Choroid plexus epithelial cell (primary cell): ENCODE data around the gene ZIC1.

ENCODE experiments used
- DNase-seq: peaks from one replicate; pipeline ENCODE4 v3.0.0-alpha.2; 2010; ENCODE audit warnings: low read depth
- H3K4me3 ChIP-seq: 2 replicates; pipeline ENCODE4 v1.5.1; 2011; ENCODE audit warnings: low read depth, mild to moderate bottlenecking, control low read depth, low read length, moderate library complexity
- TF ChIP-seq, protein P1 (sequence below): conservative IDR thresholded peaks from 2 replicates; pipeline ENCODE4 v1.5.1; 2011; ENCODE audit warnings: low read depth, mild to moderate bottlenecking, control low read depth, inconsistent platforms, low read length, moderate library complexity

The ZIC1 gene

DNA sequence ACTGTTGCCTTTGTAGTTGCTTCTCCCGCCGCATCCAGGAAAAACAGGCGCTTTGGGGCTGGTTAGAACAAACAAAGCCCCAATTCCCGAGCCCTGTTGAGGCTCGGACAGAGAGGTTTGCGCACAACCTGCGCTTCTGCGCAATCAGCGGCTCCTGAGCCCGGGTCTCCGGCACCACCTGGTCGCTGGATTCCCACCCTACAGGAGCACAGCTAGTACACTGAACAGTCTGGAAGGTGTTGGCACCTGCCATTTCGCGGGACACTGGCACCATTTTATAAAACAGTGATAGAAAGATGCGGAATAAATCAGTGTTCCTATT lies 16.6 kb upstream of the ZIC1 start:
- peak overlapping the region; percentile 83 for H3K4me3 ChIP-seq
- TF ChIP-seq, protein P1, sequence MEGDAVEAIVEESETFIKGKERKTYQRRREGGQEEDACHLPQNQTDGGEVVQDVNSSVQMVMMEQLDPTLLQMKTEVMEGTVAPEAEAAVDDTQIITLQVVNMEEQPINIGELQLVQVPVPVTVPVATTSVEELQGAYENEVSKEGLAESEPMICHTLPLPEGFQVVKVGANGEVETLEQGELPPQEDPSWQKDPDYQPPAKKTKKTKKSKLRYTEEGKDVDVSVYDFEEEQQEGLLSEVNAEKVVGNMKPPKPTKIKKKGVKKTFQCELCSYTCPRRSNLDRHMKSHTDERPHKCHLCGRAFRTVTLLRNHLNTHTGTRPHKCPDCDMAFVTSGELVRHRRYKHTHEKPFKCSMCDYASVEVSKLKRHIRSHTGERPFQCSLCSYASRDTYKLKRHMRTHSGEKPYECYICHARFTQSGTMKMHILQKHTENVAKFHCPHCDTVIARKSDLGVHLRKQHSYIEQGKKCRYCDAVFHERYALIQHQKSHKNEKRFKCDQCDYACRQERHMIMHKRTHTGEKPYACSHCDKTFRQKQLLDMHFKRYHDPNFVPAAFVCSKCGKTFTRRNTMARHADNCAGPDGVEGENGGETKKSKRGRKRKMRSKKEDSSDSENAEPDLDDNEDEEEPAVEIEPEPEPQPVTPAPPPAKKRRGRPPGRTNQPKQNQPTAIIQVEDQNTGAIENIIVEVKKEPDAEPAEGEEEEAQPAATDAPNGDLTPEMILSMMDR: no peak
- DNase-seq: no peak

DNA sequence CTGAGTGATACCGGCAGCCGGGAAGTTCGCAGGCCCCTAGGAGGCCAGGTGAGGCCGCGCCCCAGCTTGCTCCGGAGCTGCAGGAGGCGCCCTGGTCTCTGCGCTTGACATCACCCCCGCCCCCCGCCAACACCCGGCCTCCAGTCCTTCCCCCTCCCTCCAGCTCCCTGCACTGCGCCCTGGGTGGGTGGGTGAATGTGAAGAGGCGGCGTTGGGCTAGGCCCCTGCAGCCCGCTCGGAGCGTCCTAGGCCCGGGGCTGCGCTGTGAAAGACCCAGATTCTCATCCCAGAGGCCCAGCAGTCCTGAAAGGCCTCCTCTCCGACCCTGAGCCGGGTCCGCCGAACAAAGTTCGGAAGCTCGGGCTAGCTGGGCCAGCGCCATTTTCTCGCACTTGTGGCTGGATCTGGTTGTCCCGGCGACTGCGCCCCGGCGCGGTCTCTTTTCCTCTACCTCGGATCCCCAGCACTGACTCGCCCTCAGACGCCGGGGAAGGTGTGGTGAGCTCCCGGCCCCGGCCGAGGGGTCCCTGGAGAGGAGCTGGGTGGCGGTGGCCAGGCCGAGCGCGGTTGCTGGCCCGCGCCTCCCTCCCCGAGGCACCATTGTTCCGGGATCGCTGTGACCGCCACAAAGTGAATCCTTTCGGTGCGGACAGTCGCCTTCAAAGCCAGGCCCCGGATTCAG lies 15.8 kb upstream of the ZIC1 start:
- peak overlapping the region; percentile 83 for H3K4me3 ChIP-seq
- TF ChIP-seq, protein P1: peak; percentile 9
- DNase-seq: peak; percentile 88

DNA sequence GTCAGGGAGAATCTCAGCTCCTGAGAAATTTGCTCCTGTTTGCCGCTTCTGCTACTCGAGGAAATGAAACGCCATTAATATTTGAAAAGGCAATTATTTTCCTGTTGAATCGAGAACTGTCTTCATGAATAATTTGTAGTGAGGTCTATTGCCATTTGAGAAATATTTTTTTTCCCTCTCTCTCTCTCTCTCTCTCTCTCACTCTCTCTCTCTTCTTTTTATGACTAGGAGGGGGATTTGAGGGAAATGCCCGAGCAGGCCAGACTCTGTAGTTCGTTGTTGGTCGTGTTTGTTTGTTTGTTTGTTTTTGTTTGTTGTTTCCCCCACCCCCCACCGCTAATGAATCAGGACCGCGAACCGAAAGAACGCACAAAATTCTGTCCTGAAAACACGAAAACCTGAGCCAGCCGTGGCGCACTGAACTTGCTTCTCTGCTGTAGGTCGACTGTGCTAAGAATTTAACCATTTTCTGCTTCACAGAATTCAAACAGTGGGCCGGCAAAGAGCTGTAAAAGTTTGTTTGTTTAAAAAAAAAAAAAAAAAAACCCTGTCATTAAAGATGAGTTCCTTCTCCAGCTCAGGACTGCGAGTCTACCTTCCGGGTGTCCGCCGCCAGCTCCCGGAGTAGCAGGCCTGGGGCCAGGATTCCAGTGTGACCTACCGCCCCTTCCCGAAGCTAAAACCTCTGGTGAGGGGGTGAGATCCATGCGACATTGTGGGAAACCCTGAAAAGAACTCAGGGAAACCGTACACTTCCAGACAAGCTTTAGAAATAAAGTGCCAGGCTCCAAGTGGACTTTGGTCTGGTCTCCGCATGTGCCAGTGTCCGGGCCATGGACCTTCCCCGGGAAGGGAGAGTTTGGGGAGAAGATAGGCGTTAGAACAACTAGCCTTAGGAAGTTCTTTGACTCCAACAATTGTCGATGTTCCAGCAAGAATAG lies 15.0 kb upstream of the ZIC1 start:
- peak overlapping the region; percentile 83 for H3K4me3 ChIP-seq

DNA sequence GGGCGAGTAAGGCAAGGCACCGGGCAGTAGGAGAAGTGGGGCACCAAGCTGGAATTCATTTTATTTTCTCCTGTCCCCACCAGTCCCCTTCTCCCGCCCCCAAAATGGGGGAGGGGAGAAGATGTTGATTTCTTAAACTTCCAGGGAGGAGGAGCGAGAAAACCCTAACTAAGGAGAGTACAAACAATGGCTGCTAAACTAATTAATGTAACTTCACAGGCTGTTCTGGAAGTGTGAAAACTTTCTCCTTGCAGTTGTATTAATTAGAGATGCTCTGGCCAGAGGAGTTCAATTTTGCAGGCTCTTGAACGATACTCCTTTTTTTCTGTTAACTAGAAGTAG lies 14.3 kb upstream of the ZIC1 start:
- TF ChIP-seq, protein P1: no peak
- peak; percentile 34 for DNase-seq
- peak overlapping the region; percentile 83 for H3K4me3 ChIP-seq

More for the DNA sequence above, 15.0 kb upstream of the ZIC1 start:
- peak; percentile 57 for DNase-seq
- TF ChIP-seq, protein P1: no peak

DNA sequence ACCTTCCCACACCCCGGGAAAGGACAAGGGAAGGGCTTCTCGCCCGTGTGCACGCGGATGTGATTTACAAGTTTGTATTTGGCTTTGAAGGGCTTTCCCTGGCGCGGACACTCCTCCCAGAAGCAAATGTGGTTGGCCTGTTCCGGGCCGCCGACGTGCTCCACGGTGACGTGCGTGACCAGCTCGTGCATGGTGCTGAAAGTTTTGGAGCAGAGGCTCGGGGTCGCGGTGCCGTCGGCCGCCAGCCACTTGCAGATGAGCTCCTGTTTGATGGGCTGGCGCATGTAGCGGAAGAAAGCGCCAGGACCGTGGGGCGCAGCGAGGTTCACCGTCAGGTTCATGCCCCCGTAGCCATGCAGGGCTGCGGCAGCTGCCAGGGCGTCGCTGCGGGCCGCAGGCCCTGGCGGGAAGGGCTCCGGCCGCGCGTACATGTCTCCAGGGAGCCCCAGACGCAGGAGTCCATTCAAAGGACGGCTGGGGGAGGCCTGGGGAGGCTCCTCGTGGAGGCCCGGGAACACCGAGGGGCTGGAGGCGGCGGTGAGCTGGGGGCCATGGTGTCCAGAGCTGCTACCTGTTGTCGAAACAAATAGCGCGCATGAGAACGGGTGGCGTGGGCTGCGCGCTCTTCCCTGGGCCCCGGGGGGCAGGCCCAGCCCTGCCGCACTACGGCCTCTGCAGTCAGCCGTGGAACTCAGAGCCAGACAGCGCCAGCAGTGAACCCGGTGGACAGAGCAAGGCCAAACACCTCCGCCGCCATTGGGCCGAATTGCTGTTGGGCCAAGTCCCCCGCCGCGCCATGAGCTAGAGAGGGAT lies 13.1 kb upstream of the ZIC1 start:
- peak; percentile 94 for DNase-seq
- TF ChIP-seq, protein P1: no peak
- peak overlapping the region; percentile 83 for H3K4me3 ChIP-seq

DNA sequence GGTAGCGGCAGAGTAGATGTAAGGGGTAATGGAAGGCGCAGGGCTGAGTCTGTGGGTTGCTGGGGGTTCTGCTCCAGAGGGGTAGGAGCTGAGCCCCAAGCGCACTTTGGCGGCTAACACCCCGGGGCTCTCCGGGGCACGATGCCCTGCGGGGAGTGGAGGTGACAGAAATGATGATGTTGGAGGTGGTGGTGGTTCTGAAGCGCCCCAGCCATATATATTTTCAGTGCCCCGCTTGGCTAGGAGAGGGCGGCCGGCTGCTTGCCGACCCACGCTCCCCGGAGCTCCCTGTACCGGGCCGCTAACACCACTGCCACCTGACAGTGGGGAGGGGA lies 12.5 kb upstream of the ZIC1 start:
- no peak for DNase-seq
- TF ChIP-seq, protein P1: no peak
- H3K4me3 ChIP-seq: peak overlapping the region; percentile 83
